HG03575 (cell line): ENCODE data around the gene ENTPD1.

ENCODE experiments used
- ATAC-seq: cut with Tn5 transposase; IDR thresholded peaks from one replicate; pipeline ENCODE4 v1.9.1; 2021; ENCODE audit not compliant: unreplicated experiment, insufficient number of reproducible peaks, low FRiP score; ENCODE audit errors: extremely low read depth

Gene ENTPD1

GRCh38 chr10:95818668-95819067, 62.7 kb downstream of the ENTPD1 start:
- ATAC-seq, result no peak

- no peak for ATAC-seq
Observed at GRCh38 chr10:95819620-95820329, 63.8 kb downstream of the ENTPD1 start.

- ATAC-seq, result no peak
Observed at GRCh38 chr10:95820363-95820762, 64.4 kb downstream of the ENTPD1 start.

GRCh38 chr10:95821720-95822119, 65.8 kb downstream of the ENTPD1 start:
- ATAC-seq, result no peak

GRCh38 chr10:95830044-95830443, 74.1 kb downstream of the ENTPD1 start:
- ATAC-seq, result no peak

GRCh38 chr10:95831076-95831475, 75.1 kb downstream of the ENTPD1 start:
- ATAC-seq, result no peak

GRCh38 chr10:95831515-95831914, 75.6 kb downstream of the ENTPD1 start:
- no peak for ATAC-seq

- peak; percentile 71 for ATAC-seq
Observed at GRCh38 chr10:95832216-95833041, 76.5 kb downstream of the ENTPD1 start.

- no peak for ATAC-seq
Observed at GRCh38 chr10:95833042-95833610, 77.2 kb downstream of the ENTPD1 start.

GRCh38 chr10:95834406-95834805, 78.4 kb downstream of the ENTPD1 start:
- no peak for ATAC-seq

GRCh38 chr10:95835149-95835860, 79.3 kb downstream of the ENTPD1 start:
- ATAC-seq, result no peak

- no peak for ATAC-seq
Observed at GRCh38 chr10:95835911-95836310, 79.9 kb downstream of the ENTPD1 start.

- no peak for ATAC-seq
Observed at GRCh38 chr10:95836610-95837355, 80.8 kb downstream of the ENTPD1 start.

GRCh38 chr10:95837356-95837776, 81.4 kb downstream of the ENTPD1 start:
- ATAC-seq, result no peak

GRCh38 chr10:95837783-95838182, 81.8 kb downstream of the ENTPD1 start:
- no peak for ATAC-seq

- no peak for ATAC-seq
Observed at GRCh38 chr10:95840121-95840520, 84.2 kb downstream of the ENTPD1 start.

GRCh38 chr10:95840681-95841080, 84.7 kb downstream of the ENTPD1 start:
- no peak for ATAC-seq

- peak; percentile 35 for ATAC-seq
Observed at GRCh38 chr10:95841661-95842498, 85.9 kb downstream of the ENTPD1 start.
